Astrocyte (in vitro differentiated cells and primary cell): ENCODE measurements around the gene LAYN. TPM values are rescaled to one million over a fixed set of nuclear protein-coding genes. Genes with fewer than 3 reads are reported as not detected.
A peak's percentile ranks its signal among the peaks of the same experiment; 100 is the strongest.

Experiments
- DNase-seq: peaks from one replicate; pipeline ENCODE4 v3.0.0-alpha.2; 2010; ENCODE audit warnings: low read depth
- FAIRE-seq: peaks from 2 replicates; lab custom pipeline; 2011; peaks lifted over from hg19 to GRCh38; lab: Jason Lieb, UNC
- H2AFZ ChIP-seq: 2 replicates; pipeline ENCODE4 v1.6.0; 2012; ENCODE audit warnings: low read depth, low read length, inconsistent platforms
- H3K27ac ChIP-seq: 2 replicates; pipeline ENCODE4 v1.5.1; 2011; ENCODE audit warnings: low read depth, low read length, inconsistent platforms
- H3K27me3 ChIP-seq: 2 replicates; pipeline ENCODE4 v1.6.0; 2011; ENCODE audit warnings: low read length, inconsistent platforms; ENCODE audit not compliant: insufficient read depth
- H3K36me3 ChIP-seq: 2 replicates; pipeline ENCODE4 v1.5.1; 2011; ENCODE audit warnings: low read length, inconsistent platforms; ENCODE audit not compliant: insufficient read depth
- H3K4me1 ChIP-seq: 2 replicates; pipeline ENCODE4 v1.5.1; 2011; ENCODE audit warnings: low read length, inconsistent platforms; ENCODE audit not compliant: insufficient read depth
- H3K4me2 ChIP-seq: 2 replicates; pipeline ENCODE4 v1.6.0; 2012; ENCODE audit warnings: low read length, inconsistent platforms
- H3K4me3 ChIP-seq: 2 replicates; pipeline ENCODE4 v1.5.1; 2011; ENCODE audit warnings: low read depth, mild to moderate bottlenecking, low read length, inconsistent platforms; ENCODE audit not compliant: insufficient read depth
- H3K79me2 ChIP-seq: 2 replicates; pipeline ENCODE4 v1.6.0; 2012; ENCODE audit warnings: mild to moderate bottlenecking, low read length, inconsistent platforms; ENCODE audit not compliant: insufficient read depth
- H3K9ac ChIP-seq: 2 replicates; pipeline ENCODE4 v1.6.0; 2012; ENCODE audit warnings: mild to moderate bottlenecking, low read length, inconsistent platforms
- H3K9me3 ChIP-seq: 2 replicates; pipeline ENCODE4 v1.5.1; 2012; ENCODE audit warnings: low read depth, mild to moderate bottlenecking, low read length, inconsistent platforms; ENCODE audit not compliant: insufficient read depth
- H4K20me1 ChIP-seq: 2 replicates; pipeline ENCODE4 v1.6.0; 2012; ENCODE audit warnings: low read length, inconsistent platforms; ENCODE audit not compliant: insufficient read depth
- H3K27ac Mint-ChIP-seq: one replicate; pipeline ENCODE4 v1.8.0; 2021; ENCODE audit warnings: mild to moderate bottlenecking, mixed read lengths; ENCODE audit not compliant: unreplicated experiment
- H3K27me3 Mint-ChIP-seq: one replicate; pipeline ENCODE4 v1.8.0; 2021; ENCODE audit warnings: low read depth, mixed read lengths; ENCODE audit not compliant: unreplicated experiment
- H3K36me3 Mint-ChIP-seq: one replicate; pipeline ENCODE4 v1.8.0; 2021; ENCODE audit warnings: low read depth, mixed read lengths; ENCODE audit not compliant: unreplicated experiment
- H3K4me1 Mint-ChIP-seq: one replicate; pipeline ENCODE4 v1.8.0; 2021; ENCODE audit warnings: low read depth, mixed read lengths; ENCODE audit not compliant: unreplicated experiment
- H3K4me3 Mint-ChIP-seq: one replicate; pipeline ENCODE4 v1.8.0; 2021; ENCODE audit warnings: mild to moderate bottlenecking, moderate library complexity, mixed read lengths; ENCODE audit not compliant: unreplicated experiment
- H3K9me3 Mint-ChIP-seq: one replicate; pipeline ENCODE4 v1.8.0; 2021; ENCODE audit warnings: mild to moderate bottlenecking, mixed read lengths; ENCODE audit not compliant: unreplicated experiment
- CTCF ChIP-seq: IDR thresholded peaks from 2 replicates; pipeline ENCODE4 v1.5.1; 2011; ENCODE audit warnings: low read depth, mild to moderate bottlenecking, inconsistent platforms, low read length, moderate library complexity; ENCODE audit not compliant: insufficient read depth
- EZH2 ChIP-seq: IDR thresholded peaks from 2 replicates; pipeline ENCODE4 v1.6.1; 2012; ENCODE audit warnings: mild to moderate bottlenecking, low read length, inconsistent platforms; ENCODE audit not compliant: insufficient read depth
- total RNA-seq: library from RNA; stranded (reverse); gene quantifications from 2 replicates; pipeline ENCODE4 v1.2.1, GENCODE V29; 2021

The LAYN gene
- total RNA-seq, 1 donor from 2014 or later: 54.5 TPM

GRCh38 chr11:111602865-111603610 is 62.5 kb downstream of the LAYN start:
- peak overlapping the region; percentile 83 for H2AFZ ChIP-seq
- Mint-ChIP-seq H3K27ac (peak overlapping the region; percentile 85), H3K9me3 (no peaks in the 10 kb centered on the region), H3K27me3 (no peaks in the 10 kb centered on the region), H3K36me3 (no peaks in the 10 kb centered on the region), H3K4me3 (peak overlapping the region; percentile 94), H3K4me1 (peaks cover 1% of the 10 kb centered on the region)
- peak; percentile 37 for DNase-seq
- peaks cover 56% of the 10 kb centered on the region for H3K79me2 ChIP-seq
- H3K4me3 ChIP-seq: peak overlapping the region; percentile 68
- H3K36me3 ChIP-seq: no peaks in the 10 kb centered on the region
- no peaks in the 10 kb centered on the region for H3K27me3 ChIP-seq
- peaks cover 21% of the 10 kb centered on the region for H4K20me1 ChIP-seq
- TF ChIP-seq EZH2: no peak
- TF ChIP-seq CTCF: no peak
- peak overlapping the region; percentile 98 for H3K9ac ChIP-seq
- peak overlapping the region; percentile 97 for H3K4me2 ChIP-seq
- H3K27ac ChIP-seq: peak overlapping the region; percentile 96
- H3K4me1 ChIP-seq: peaks cover 17% of the 10 kb centered on the region
- FAIRE-seq: no peak
- H3K9me3 ChIP-seq: no peaks in the 10 kb centered on the region

DNA sequence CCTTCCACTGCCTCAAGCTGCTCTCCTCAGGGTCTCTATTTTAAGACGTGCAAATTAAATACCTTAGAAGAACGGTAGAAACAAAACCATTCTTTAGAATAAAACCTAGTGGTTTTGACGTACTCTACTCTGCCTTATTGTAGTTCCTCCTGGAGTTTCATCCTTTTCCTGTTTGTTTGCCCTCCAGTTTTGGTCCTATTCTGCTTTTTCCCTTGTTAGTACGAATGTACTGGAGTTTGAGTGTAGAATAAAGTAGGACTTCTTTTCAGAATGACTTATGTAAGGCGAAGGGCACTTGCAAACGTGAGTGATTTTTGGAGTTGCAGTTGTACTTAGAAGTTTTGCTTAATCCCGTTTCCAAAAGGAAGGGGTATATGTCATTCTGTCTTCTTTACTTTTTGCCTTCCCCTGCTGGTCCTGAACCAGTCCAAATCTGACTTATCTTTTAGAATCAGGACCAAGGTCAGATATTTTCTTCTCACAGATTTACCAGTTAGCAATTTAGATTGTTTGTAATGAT is 63.2 kb downstream of the LAYN start:
- no peaks in the 10 kb centered on the region for H3K27me3 Mint-ChIP-seq
- H3K9ac ChIP-seq: peak overlapping the region; percentile 98
- no peaks in the 10 kb centered on the region for H3K9me3 Mint-ChIP-seq
- peaks cover 14% of the 10 kb centered on the region for H3K4me1 ChIP-seq
- H3K4me2 ChIP-seq: peak overlapping the region; percentile 97
- H3K79me2 ChIP-seq: peaks cover 63% of the 10 kb centered on the region
- H3K36me3 ChIP-seq: no peaks in the 10 kb centered on the region
- DNase-seq: no peak
- peak; percentile 41 for FAIRE-seq
- no peak overlapping the region for H2AFZ ChIP-seq
- peaks cover 21% of the 10 kb centered on the region for H4K20me1 ChIP-seq
- H3K4me3 Mint-ChIP-seq: peak overlapping the region; percentile 94
- peaks cover under 1% of the 10 kb centered on the region for H3K4me1 Mint-ChIP-seq
- H3K36me3 Mint-ChIP-seq: no peaks in the 10 kb centered on the region
- H3K9me3 ChIP-seq: no peaks in the 10 kb centered on the region
- H3K27me3 ChIP-seq: no peaks in the 10 kb centered on the region
- TF ChIP-seq EZH2 (no peak), CTCF (no peak)
- H3K27ac ChIP-seq: peak overlapping the region; percentile 96
- peak overlapping the region; percentile 85 for H3K27ac Mint-ChIP-seq
- H3K4me3 ChIP-seq: peak overlapping the region; percentile 68
